GOT3 (cell line): ENCODE results near the gene PKD1.

Experiments used
- DNase-seq: peaks from one replicate; lab custom pipeline; 2025; ENCODE audit warnings: mixed read lengths; lab: John Stamatoyannopoulos, UW

The PKD1 gene

DNA sequence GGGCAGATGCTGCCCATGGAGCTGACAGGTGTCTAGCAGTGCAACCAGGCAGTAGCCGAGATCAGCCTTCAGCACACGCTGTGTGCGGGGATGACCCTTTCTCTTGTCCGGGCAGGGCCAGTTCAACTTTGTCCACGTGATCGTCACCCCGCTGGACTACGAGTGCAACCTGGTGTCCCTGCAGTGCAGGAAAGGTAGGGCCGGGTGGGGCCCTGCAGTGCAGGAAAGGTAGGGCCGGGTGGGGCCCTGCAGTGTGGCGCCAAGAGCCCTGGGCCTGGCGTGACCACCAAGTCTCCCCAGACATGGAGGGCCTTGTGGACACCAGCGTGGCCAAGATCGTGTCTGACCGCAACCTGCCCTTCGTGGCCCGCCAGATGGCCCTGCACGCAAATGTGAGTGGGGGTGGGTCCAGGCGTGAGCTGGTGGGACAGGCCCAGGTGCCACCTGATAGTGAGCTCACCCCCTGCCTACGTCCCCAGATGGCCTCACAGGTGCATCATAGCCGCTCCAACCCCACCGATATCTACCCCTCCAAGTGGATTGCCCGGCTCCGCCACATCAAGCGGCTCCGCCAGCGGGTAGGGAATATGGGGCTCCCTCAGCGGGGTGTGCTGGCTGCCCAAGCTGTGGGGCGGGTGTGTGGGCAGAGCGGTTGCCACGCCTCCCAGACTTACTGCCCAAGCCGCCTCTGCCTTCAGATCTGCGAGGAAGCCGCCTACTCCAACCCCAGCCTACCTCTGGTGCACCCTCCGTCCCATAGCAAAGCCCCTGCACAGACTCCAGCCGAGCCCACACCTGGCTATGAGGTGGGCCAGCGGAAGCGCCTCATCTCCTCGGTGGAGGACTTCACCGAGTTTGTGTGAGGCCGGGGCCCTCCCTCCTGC, 47.7 kb downstream of the PKD1 start:
- DNase-seq, result no peak

- no peak for DNase-seq
These were observed 48.6 kb downstream of the PKD1 start for GRCh38 chr16:2086812-2087747.

DNA sequence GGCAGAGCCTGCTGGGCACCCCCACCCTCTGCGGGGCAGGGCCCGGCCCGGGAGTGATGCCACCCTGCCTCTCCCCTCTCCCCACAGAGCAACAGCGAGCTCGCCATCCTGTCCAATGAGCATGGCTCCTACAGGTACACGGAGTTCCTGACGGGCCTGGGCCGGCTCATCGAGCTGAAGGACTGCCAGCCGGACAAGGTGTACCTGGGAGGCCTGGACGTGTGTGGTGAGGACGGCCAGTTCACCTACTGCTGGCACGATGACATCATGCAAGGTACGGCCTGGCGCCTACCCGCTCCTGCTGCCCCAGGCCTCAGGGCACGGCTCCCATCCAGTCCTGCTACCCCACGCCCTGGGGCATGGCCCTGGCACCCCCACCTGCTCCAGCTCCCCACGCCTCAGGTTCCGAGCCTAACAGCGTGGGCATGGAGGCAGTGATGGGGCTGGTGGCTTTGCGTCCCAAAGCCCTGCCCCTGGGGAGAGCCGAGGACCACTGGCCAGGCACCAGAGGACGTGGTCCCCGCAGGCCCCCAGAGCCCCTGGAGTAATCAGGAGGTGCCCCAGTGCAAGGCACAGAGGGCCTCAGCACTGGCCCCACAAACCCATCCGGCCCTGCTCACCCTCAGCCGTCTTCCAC, 49.5 kb downstream of the PKD1 start:
- no peak for DNase-seq

GRCh38 chr16:2085669-2086068, 50.0 kb downstream of the PKD1 start:
- DNase-seq, result no peak

DNA sequence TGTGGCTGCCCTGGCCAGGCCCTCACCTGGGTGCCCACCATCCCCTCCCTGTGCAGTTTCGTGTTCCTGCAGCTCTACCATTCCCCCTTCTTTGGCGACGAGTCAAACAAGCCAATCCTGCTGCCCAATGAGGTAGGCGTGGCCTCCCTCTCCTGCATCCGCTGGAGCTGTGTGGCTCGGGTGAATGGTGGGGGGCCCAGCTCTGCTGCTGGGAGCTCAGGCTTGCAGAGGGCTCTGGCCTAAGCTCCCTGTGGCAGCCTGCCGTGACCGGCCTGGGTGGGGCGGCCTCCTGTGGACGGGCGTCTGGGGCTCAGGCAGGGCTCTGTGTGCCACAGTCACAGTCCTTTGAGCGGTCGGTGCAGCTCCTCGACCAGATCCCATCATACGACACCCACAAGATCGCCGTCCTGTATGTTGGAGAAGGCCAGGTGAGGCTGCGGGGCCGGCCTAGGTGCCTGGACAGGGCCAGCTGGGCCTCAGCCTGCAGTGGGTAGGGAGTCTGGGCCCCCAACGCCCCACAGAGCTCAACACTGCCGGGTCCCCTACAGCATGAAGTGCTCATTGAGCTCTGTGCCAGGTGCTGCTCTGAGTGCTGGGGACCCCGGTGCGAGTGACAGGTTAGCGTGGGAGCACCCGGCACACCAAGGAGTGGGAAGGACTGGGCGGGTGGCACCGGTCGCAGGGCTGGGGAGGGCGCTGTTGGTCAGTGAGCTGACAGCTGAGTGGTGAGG, 50.6 kb downstream of the PKD1 start:
- no peak for DNase-seq

DNA sequence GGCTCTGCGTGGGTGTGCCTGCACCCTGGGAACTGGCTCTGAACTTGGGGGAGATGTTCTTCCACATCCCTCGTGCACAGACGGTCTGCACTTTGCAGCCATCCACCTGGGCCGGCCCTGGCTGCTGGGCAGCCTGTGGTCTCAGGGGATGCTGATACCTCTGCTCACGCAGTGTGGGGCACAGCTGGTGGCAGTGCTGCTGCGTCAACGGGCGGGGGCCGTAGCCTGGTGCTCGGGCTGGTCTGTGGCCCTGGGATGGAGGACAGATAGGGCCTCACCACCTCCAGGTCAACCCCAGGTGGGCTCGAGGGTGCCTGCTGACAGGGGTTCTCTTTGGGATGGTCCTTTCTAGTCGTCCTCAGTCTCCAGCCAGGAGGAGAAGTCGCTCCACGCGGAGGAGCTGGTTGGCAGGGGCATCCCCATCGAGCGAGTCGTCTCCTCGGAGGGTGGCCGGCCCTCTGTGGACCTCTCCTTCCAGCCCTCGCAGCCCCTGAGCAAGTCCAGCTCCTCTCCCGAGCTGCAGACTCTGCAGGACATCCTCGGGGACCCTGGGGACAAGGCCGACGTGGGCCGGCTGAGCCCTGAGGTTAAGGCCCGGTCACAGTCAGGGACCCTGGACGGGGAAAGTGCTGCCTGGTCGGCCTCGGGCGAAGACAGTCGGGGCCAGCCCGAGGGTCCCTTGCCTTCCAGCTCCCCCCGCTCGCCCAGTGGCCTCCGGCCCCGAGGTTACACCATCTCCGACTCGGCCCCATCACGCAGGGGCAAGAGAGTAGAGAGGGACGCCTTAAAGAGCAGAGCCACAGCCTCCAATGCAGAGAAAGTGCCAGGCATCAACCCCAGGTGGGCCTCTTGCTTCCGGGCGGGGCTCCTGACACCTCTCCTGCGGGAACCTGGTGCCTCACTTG, 51.6 kb downstream of the PKD1 start:
- no peak for DNase-seq

GRCh38 chr16:2083409-2083808, 52.3 kb downstream of the PKD1 start:
- no peak for DNase-seq

DNA sequence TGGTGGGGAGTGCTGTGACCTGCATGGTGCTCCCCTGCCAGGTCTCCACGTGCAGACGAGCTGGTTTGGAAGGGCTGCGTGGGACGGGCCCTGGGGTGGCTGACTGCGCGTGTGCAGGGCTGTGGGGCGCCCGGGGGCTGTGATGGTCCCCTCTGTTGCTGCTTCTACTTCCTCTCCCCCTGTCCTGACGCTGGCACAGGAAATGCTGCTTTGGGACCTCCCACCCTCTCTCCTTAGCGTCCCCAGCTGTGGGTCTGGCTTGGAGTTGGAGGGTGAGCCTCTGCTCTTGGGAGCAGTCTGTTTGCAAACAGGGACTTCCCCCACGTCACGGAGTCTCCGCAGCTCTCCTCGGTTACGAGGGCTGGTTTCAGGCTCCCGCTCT, 52.7 kb downstream of the PKD1 start:
- DNase-seq, result no peak

- DNase-seq, result no peak
These were observed 53.3 kb downstream of the PKD1 start for GRCh38 chr16:2082171-2082982.

DNA sequence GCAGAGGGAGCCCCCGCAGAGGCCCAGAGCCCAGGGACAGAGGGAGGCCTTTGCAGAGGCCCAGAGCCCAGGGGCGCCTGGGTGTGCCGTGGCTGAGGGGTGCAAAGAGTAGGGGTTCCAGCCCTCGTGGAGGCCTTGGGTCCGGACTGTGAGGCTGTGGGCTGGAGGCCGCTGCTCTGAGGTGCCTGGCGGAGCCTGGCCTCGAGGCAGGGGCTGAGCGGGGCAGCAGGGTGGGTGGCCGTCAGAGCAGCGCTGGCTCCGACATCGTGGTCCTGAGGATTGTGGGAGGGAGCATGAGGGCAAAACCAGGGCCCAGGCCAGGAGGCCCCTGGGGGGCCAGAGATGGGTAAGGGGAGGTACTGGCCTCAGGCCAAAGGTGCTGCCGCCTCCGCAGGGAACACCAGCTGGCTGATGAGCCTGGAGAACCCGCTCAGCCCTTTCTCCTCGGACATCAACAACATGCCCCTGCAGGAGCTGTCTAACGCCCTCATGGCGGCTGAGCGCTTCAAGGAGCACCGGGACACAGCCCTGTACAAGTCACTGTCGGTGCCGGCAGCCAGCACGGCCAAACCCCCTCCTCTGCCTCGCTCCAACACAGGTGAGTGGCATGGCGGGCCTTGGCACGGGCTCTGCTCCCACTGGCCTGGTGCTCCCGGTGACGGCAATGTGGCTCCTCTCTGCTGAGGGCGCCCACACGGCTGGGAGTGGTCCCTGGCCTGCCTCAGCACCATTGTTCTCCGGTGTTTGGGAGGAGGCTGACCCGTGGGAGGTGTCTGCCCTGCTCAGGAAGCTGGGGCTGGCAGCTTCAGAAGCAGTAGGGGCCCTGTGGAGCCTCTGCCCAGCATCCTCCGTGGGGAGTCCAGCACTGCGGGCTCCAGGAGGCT, 54.3 kb downstream of the PKD1 start:
- DNase-seq, result no peak

- DNase-seq, result no peak
These were observed 55.7 kb downstream of the PKD1 start for GRCh38 chr16:2079991-2080390.

DNA sequence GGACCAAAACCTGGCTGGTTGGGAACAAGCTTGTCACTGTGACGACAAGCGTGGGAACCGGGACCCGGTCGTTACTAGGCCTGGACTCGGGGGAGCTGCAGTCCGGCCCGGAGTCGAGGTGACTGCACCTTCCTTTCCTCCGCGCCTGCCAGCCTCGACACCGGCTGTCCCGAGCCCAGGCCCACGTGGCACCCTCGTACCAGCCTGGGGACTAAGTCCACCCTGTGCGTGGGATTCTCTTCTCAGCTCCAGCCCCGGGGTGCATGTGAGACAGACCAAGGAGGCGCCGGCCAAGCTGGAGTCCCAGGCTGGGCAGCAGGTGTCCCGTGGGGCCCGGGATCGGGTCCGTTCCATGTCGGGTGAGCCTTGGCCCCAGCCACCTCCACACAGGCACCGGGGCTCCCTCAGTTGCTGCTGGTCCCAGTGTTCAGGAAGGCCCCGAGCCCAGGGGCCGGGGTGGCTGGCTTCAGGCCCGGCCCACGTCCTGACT, 56.3 kb downstream of the PKD1 start:
- no peak for DNase-seq

GRCh38 chr16:2078691-2079090, 57.0 kb downstream of the PKD1 start:
- DNase-seq, result no peak

GRCh38 chr16:2078096-2078495, 57.6 kb downstream of the PKD1 start:
- DNase-seq, result no peak

DNA sequence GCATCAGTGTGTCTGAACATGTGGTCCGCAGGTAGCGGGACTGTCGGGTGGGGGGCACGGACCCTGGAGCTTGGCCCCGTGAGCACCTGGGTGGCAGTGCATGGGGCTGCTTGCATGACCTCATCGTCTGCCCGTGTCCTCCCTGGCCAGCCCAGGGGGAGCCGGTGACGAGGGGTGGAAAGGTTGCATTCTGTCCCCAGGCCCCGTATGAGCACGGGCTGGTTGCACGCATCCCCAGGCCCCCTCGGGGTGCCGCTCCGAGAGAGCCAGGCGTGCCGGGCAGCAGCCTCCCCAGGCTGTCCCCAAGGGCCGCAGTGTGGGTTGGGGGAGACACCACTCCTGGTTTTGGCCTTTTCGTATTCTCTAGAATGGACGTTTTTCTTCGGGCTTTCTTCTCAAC, 58.0 kb downstream of the PKD1 start:
- DNase-seq, result no peak

GRCh38 chr16:2077016-2077415, 58.7 kb downstream of the PKD1 start:
- no peak for DNase-seq

DNA sequence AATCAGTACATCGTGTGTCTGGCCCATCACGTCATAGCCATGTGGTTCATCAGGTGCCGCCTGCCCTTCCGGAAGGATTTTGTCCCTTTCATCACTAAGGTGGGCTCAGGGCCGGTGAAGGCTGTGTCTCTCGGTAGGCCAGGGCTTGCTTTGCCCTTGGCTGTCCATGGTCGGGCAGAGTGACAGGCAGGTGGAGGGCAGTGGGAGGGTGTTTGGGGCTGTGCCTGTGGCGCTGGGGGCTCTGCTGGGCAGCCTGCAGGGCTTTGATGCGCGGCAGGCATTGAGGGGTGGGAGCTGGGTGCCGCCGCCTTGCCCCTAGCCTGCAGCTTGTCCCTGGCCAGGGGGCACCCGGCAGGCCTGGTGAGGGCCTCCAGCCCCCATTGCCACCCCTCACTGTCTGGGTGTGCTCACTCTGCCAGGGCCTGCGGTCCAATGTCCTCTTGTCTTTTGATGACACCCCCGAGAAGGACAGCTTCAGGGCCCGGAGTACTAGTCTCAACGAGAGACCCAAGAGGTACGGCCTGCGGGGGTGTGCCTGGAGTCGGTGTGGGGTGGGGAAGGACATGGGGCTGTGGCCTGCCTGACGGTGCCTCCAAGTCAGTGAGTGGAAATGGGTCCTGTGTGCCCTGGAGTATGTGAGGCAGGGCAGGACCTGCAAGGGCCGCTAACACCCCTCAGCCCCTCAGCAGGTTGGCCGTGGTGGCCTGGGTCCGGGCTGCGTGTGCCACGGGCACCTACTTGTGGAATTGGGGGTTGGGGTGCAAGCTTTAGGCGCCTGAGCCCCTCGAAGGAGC, 59.4 kb downstream of the PKD1 start:
- DNase-seq, result no peak

- no peak for DNase-seq
These were observed 60.1 kb downstream of the PKD1 start for GRCh38 chr16:2075631-2076030.
